VCaP (cell line): ENCODE results near the gene HTR3C.
A peak's percentile ranks its signal among the peaks of the same experiment; 100 is the strongest.

Source experiments
- H3K27ac ChIP-seq: fragments of 450-650 bp; 2 replicates; pipeline ENCODE4 v1.5.1; 2017
- TF ChIP-seq, protein P1 (sequence below): fragments of 450-650 bp; conservative IDR thresholded peaks from 2 replicates; pipeline ENCODE4 v1.5.1; 2017; ENCODE audit warnings: mild to moderate bottlenecking, moderate library complexity

HTR3C gene

DNA sequence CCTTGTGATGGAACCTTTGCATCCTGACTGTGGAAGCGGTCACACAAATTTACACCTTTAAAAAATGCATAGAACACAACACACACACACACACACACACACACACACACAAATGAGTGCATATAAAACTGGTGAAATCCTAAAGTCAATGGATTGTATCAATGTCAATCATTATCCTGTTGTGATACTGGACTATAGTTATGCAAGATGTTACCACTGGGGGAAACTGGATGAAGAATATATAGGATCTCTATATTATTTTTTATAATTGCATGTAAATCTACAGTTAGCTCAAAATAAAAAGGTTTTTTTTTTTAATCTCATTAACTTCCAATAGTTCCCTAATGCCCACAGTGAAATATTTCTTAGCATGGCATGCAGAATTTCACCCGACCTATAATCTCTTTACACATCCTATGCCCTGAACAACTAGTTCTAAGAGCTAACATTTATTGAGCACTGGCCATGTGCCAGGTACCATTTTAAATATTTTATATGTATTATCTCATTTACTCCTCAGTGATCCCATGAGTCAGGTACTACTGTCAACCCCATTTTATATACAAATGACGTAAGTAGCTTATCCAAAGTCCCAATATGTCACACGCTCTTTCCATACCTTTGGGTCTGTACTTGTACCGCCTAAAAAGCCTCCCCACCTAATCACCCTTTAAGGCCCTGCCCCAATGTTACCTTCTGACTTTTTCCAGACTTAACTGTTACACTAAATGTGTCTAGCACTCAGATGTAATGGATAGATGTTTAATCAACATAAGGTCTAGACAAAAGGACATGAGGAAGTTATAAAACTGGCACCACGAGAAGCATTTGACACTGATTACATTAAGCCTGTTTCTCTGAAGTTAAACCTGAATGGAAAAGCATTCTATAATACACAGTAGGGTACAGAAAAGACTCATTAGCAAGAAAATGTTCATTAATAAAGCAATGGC lies 40.6 kb upstream of the HTR3C start:
- TF ChIP-seq, protein P1, sequence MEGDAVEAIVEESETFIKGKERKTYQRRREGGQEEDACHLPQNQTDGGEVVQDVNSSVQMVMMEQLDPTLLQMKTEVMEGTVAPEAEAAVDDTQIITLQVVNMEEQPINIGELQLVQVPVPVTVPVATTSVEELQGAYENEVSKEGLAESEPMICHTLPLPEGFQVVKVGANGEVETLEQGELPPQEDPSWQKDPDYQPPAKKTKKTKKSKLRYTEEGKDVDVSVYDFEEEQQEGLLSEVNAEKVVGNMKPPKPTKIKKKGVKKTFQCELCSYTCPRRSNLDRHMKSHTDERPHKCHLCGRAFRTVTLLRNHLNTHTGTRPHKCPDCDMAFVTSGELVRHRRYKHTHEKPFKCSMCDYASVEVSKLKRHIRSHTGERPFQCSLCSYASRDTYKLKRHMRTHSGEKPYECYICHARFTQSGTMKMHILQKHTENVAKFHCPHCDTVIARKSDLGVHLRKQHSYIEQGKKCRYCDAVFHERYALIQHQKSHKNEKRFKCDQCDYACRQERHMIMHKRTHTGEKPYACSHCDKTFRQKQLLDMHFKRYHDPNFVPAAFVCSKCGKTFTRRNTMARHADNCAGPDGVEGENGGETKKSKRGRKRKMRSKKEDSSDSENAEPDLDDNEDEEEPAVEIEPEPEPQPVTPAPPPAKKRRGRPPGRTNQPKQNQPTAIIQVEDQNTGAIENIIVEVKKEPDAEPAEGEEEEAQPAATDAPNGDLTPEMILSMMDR = no peak

DNA sequence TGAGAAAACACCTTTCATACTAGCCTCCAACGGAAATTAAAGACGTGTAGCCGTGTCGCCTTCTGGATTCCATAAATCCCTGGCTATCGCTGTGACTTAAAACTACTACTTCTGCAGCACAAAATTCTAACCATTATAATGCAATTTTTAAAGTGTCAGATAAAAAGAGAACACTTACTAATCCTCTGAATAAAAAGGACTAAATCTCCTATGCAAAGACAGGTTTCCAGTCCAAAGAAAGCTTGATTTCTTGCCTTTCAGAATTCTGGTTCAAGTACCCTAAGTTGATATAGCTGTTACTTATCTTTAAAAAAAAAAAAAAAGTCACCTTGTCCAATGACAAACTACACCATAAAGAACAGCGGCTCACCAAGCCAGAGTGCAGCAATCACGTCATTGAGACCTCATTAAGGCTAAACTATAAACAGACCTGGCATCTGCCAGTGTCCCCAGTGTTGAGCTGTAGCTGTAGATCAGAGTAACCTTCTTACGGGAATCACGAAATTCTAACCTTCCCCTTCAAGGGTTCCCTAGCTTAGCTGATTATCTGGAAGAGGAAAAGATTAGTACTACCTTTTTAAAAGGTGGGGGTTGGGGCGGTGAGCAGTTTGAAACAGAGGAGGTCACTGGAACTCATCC lies 37.3 kb upstream of the HTR3C start:
- H3K27ac ChIP-seq = peak overlapping the region; percentile 83; the same call in 1 of the 2 replicates
- TF ChIP-seq, protein P1 = no peak

More for the DNA sequence above, 40.6 kb upstream of the HTR3C start:
- peak overlapping the region; percentile 84 for H3K27ac ChIP-seq

DNA sequence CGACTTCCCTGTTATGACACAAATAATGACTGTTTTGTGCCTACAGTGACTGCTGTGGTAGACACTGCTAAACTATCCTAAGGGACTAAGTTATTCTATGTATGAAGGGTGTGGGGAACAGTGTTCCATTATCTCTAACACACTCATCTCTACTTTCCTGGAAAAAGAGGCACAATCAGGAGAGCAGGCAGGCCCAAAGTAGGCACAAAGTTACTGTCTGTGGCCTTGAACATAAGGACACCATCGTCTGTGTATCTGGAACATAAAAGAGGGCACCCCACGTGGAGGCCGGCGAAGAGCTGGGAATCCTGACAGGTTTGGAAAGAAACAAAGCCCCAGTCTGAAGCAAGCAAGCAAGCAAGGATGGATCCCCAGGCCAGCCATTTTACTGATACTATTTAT lies 36.7 kb upstream of the HTR3C start:
- peak overlapping the region; percentile 83; the same call in 1 of the 2 replicates for H3K27ac ChIP-seq
- TF ChIP-seq, protein P1 = no peak

DNA sequence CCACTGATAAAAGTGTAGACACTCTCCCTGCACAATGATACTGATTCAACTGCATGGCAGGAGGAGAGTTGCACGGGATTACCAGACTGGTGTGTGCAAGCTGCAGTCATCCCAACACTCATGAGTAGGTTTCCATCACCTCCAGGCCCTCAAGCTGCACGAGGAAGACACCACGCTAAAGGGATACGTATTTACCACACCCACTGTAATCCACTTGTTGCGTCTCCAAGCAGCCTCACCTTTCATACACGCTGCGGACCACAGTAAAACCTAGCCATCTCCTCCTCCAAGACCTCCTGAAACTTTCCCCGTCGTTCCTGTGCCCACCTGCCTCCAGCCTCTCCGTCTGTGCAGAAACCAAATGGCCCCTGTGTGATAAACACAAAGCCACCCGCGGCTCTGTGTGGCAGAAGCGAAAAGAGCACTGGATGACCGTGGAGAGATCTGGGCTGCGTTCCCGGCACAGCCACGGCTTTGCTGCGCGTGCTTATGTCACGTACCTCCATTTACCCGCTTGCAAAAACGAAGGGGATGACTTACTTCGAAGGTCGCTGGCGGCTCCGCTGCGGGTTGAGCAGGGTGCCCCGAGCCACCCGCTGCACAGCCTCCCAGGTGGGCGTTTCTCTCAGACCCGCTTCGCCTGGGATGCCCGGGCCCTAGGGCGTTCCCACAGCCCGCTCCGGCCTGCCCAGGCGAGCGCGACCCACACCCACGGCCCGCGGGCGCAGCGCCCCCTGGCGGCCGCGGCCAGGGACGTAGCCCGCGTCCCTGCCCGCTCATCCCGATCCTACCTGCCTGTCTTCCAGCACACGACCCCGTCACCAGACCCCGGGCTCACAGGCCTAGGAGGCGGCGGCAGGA lies 35.8 kb upstream of the HTR3C start:
- H3K27ac ChIP-seq = peak overlapping the region; percentile 83

DNA sequence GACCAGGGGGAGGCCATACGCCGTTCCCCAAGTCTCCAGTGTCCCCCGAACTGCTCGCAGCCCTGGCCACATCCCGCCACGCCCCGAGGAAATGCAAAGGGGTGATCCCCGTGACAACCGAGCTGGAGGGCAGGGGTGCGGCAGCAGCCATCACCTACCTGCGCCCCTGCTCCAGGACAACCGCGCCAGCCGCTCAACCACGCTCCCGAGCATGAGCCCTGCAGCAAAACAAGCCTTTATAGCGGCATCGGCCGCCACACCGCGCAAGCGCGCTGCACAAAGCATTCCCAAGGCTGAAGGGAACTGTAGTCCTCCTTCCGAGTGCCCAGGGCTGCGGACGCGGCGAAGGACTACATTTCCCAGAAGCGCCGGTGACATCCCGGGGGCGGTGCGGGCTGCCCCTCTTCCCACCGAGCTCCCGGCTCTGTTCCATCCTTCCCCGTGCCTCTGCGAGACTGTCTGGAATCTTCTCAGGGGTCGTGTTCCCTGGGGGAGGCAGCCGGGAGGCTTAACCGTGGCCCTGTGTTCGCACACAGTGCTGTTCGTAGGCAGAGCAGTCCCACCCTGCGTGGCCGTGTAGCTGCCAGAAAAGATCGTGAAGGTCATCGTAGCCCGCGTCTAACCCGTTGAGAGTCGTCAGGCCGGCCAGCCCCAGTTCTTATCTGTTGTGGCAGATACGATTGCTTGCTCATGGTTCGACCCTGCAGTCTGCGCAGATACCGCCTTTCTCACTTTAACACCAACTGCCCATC lies 35.0 kb upstream of the HTR3C start, which contains the start of gene ABCC5:
ABCC5 (minus strand) TSS at position 213 of the 752 bp plus-strand sequence. CDS start 3,492 bp downstream, outside the sequence.
- peak within 1 kb of the TSS; percentile 83 for H3K27ac ChIP-seq
- TF ChIP-seq, protein P1 = peak; percentile 77

More for the DNA sequence above, 35.8 kb upstream of the HTR3C start:
- TF ChIP-seq, protein P1 = peak; percentile 96

DNA sequence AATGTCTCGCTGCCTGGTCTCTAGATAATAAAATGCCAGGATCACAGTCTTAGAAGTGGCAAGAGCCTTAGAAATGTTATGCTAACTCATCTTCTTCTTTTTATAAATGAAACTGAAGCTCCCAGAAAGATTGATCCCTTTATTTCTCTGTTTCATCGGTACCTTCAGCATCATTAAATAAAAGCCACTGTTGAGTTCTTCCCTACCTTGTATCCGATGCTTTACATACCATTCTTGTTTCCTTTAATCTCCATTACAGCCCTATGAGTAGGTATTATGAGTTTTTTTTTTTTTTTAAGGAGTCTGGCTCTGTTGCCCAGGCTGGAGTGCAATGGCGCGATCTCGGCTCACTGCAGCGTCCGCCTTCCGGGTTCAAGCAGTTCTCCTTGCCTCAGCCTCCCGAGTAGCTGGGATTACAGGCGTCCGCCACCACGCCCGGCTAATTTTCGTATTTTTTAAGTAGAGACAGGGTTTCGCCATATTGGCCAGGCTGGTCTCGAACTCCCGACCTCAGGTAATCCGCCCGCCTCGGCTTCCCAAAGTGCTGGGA lies 34.3 kb upstream of the HTR3C start:
- H3K27ac ChIP-seq = peak overlapping the region; percentile 83
- TF ChIP-seq, protein P1 = no peak
